Left lung (tissue), 10 donors: Measurements from ENCODE around the gene DNAAF2. TPM values are rescaled to one million over a fixed set of nuclear protein-coding genes. Genes with fewer than 3 reads are reported as not detected.

Source experiments
- ATAC-seq: fragments of 200-7000 bp; cut with Tn5 transposase; one replicate; pipeline ENCODE4 v1.9.1; 2020; ENCODE audit warnings: moderate library complexity
- DNase-seq, 4 donors: peaks; one replicate each; pipeline ENCODE4 v3.0.0-alpha.2; 2013 to 2020
- H3K27ac ChIP-seq, 2 donors: fragments of 200-600 bp; sonication (generic) in 1 of 2; one replicate each; pipeline versions ENCODE4 v1.5.0 to v1.8.0; 2020 to 2021
- H3K27me3 ChIP-seq, 2 donors: fragments of 200-600 bp; sonication (generic) in 1 of 2; one replicate each; pipeline versions ENCODE4 v1.5.0 to v1.8.0; 2020 to 2021
- H3K36me3 ChIP-seq, 2 donors: fragments of 200-600 bp; sonication (generic) in 1 of 2; one replicate each; pipeline versions ENCODE4 v1.5.0 to v1.8.0; 2020 to 2021
- H3K4me1 ChIP-seq, 2 donors: fragments of 200-600 bp; one replicate each; pipeline ENCODE4 v1.8.0; 2021
- H3K4me3 ChIP-seq, 2 donors: fragments of 200-600 bp; sonication (generic) in 1 of 2; one replicate each; pipeline versions ENCODE4 v1.5.0 to v1.8.0; 2020 to 2021; ENCODE audit warnings: mild to moderate bottlenecking in 1 of 2
- H3K9me3 ChIP-seq, 2 donors: fragments of 200-600 bp; sonication (generic) in 1 of 2; one replicate each; pipeline versions ENCODE4 v1.5.0 to v1.8.0; 2020 to 2021
- intact Hi-C, 2 donors: fragments of 100-400 bp; cut with DNase I; formaldehyde crosslinking; loops; one replicate each; pipeline versions ENCODE4 v1.11.2 to v1.14.2; 2022
- polyA plus RNA-seq, 6 donors: library from polyadenylated mRNA; unstranded; fragments of 120-200 nt; gene quantifications; one replicate each; pipeline ENCODE4 v1.2.1, GENCODE V29; 2013; ENCODE audit not compliant: insufficient read length in 6 of 6
- total RNA-seq, 2 donors: library from RNA; stranded (reverse); fragmentation: NEBNext Ultra II Directional; extraction: Animal tissue kit (Norgen Biotek cat#: 25700); gene quantifications; one replicate each; pipeline ENCODE4 v1.2.1, GENCODE V29; 2021
- TF ChIP-seq, protein P1 (sequence below), 2 donors: fragments of 200-600 bp; sonication (generic) in 1 of 2; IDR thresholded peaks; one replicate each; pipeline versions ENCODE4 v1.5.0 to v1.8.0; 2021; ENCODE audit warnings: antibody characterized with exemption in 2 of 2
- donor health status: DM: no; HTN: yes; CAD: no.
- donor health status: DM: no; HTN: no; CAD: no.

The DNAAF2 gene
- total and polyA plus RNA-seq, 8 donors = 5.4 to 17.7 (median 14.6) TPM

DNA sequence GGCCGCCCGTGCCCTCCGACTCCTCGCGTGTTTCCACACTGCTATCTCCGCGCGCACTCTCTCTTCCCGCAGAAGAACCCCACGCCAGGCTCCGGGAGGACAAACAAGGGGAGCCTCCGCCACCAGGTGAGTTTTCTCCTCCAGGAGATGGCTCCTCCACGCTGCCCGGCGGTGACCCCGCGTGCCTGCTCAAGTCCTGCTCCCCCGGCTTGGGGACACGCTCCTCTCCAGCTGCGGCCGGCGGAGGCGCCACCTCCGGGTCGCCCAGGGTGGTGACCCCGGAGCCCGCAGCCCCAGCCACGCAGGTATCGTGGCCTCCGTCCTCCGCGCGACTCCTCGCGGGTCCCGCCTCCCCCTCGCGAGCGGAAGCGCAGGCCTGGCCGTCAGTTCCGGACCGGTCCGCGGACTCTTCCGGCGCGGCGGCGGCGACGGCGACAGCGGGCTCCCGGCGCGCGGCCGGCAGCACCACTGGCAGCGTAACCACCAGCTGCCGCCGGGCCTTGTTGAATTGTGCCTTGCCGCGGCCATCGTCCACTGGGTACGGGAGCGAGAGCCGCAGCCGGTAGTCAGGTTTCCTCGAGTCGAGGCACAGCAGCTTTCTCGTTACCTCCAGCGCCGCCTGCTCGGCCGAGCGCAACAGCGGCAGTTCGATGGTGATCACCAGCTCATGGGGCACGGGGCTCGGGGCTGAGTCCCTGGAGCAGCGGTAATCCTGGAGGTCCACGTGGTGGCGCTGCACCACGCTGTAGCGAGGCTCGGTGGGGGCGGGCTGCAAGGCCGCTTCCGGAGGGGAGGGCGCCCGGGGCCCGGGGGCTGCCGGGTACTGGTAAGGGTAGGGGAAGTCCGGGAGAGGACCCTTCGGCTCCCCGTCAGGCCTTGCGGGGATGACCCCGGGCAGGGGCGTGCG is 1.2 kb downstream of the DNAAF2 start:
- peaks cover 0 to 15% of the 10 kb centered on the region in 2 donors for H3K36me3 ChIP-seq
- H3K4me1 ChIP-seq = peaks cover 18 to 61% of the 10 kb centered on the region in 2 donors
- intact Hi-C loops = loop anchor here in 1 of 2 donors (10.0 kb wide), 1 partner anchor 201 kb away; no protein-coding TSS in a partner anchor
- no peaks in the 10 kb centered on the region for H3K9me3 ChIP-seq
- no peaks in the 10 kb centered on the region for H3K27me3 ChIP-seq
- ATAC-seq (peak; percentile 95), DNase-seq (peak; percentile 94 to 98 (median 96))
- TF ChIP-seq, protein P1, sequence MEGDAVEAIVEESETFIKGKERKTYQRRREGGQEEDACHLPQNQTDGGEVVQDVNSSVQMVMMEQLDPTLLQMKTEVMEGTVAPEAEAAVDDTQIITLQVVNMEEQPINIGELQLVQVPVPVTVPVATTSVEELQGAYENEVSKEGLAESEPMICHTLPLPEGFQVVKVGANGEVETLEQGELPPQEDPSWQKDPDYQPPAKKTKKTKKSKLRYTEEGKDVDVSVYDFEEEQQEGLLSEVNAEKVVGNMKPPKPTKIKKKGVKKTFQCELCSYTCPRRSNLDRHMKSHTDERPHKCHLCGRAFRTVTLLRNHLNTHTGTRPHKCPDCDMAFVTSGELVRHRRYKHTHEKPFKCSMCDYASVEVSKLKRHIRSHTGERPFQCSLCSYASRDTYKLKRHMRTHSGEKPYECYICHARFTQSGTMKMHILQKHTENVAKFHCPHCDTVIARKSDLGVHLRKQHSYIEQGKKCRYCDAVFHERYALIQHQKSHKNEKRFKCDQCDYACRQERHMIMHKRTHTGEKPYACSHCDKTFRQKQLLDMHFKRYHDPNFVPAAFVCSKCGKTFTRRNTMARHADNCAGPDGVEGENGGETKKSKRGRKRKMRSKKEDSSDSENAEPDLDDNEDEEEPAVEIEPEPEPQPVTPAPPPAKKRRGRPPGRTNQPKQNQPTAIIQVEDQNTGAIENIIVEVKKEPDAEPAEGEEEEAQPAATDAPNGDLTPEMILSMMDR (IDR thresholded peaks at IDR 0.05) = peak; percentile 68 to 70
- peak overlapping the region; percentile 96 to 98 for H3K27ac ChIP-seq
- peak overlapping the region; percentile 76 to 98 for H3K4me3 ChIP-seq

DNA sequence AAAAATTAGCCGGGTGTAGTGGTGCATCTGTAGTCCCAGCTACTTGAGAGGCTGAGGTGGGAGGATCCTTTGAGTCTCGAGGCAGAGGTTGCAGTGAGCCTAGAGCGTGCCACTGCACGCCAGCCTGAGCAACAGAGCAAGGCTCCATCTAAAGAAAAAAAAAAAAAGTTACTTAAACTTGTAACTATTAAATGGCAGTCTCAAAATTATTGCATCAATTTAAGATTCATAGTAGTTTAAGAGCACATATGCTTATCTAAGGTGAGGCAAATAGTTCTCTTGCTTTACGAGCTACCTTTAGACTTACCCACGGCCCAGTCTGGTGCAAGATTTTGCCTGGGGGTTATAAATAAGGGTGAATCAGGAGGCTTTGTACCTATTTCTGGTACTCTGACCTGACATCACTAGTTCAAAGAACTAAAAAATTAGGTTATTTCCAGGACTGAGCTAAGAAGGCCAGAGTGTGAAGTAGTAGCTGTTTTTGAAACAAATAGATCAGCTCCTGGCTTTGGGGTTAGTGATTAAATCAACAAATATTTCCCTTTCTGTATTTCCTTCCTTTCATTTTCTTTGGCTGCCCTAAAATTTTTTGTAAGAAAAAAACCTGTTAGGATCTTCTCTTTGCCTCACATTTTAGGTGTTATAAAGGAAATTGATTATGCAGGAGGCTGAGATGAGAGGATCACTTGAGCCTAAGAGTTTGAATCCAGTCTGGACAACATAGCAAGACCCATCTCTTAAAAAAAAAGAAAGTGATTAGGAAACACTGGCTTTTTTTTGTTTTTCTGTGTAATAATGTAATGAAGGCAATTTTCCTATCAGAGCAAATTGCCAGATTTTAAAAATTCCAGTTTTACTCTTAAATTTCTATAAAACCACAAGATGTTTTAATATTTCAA is 10.9 kb downstream of the DNAAF2 start:
- DNase-seq (no peak), ATAC-seq (no peak)
- Histone ChIP-seq H3K4me3 (peak overlapping the region in 1 of 2 donors; percentile 95), H3K36me3 (peaks cover 0 to 7% of the 10 kb centered on the region in 2 donors), H3K4me1 (peaks cover 25 to 45% of the 10 kb centered on the region in 2 donors), H3K27me3 (no peaks in the 10 kb centered on the region), H3K9me3 (no peaks in the 10 kb centered on the region), H3K27ac (no peak overlapping the region)
- TF ChIP-seq, protein P1 (IDR thresholded peaks at IDR 0.05) = no peak
- intact Hi-C loops = no loop called here

DNA sequence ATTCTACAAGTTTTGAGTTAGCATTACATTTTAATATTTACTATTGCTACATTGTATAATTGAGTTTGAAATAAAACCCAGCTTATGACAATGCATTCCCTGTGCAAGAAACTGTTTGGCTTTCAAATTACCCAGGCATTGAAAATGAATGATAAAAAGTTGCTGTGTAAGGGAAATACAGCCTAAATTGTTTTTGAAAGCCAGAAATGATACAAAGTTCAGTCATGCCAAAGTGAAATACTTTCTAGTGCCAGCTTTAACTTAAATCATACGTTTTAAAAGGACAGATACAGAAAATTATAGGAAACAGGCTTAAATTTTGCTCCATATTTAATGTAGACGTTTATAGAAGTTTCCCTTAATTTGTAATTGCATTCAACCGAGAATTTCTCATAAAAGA is 11.7 kb downstream of the DNAAF2 start:
- no peaks in the 10 kb centered on the region for H3K27me3 ChIP-seq
- peaks cover 27 to 53% of the 10 kb centered on the region in 2 donors for H3K4me1 ChIP-seq
- H3K4me3 ChIP-seq = peak overlapping the region in 1 of 2 donors; percentile 95
- no peak overlapping the region for H3K27ac ChIP-seq
- no peaks in the 10 kb centered on the region for H3K9me3 ChIP-seq
- TF ChIP-seq, protein P1 (IDR thresholded peaks at IDR 0.05) = no peak
- DNase-seq = no peak
- ATAC-seq = no peak
- intact Hi-C loops = no loop called here
- H3K36me3 ChIP-seq = peaks cover 0 to 13% of the 10 kb centered on the region in 2 donors

DNA sequence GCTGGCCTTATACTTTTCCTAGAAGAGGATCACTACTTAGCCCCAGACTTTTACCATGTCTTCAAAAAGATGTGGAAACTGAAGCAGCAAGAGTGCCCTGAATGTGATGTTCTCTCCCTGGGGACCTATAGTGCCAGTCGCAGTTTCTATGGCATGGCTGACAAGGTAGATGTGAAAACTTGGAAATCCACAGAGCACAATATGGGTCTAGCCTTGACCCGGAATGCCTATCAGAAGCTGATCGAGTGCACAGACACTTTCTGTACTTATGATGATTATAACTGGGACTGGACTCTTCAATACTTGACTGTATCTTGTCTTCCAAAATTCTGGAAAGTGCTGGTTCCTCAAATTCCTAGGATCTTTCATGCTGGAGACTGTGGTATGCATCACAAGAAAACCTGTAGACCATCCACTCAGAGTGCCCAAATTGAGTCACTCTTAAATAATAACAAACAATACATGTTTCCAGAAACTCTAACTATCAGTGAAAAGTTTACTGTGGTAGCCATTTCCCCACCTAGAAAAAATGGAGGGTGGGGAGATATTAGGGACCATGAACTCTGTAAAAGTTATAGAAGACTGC is 12.9 kb downstream of the DNAAF2 start:
- DNase-seq (no peak), ATAC-seq (no peak)
- TF ChIP-seq, protein P1 (IDR thresholded peaks at IDR 0.05) = no peak
- Histone ChIP-seq H3K4me3 (peak overlapping the region; percentile 95 to 99), H3K36me3 (peaks cover 0 to 26% of the 10 kb centered on the region in 2 donors), H3K27me3 (no peaks in the 10 kb centered on the region), H3K27ac (no peak overlapping the region), H3K4me1 (peaks cover 27 to 61% of the 10 kb centered on the region in 2 donors), H3K9me3 (no peaks in the 10 kb centered on the region)
- intact Hi-C loops = no loop called here
